ENCODE data around the gene GDF15. TPM values are rescaled to one million over a fixed set of nuclear protein-coding genes. Genes with fewer than 3 reads are reported as not detected.
A peak's percentile ranks its signal among the peaks of the same experiment; 100 is the strongest.

The GDF15 gene
- total and polyA plus RNA-seq, 5 donors from 2014 or later: not detected

- H3K36me3 Mint-ChIP-seq: no peaks in the 10 kb centered on the region
- H3K4me3 Mint-ChIP-seq: peak overlapping the region; percentile 76 to 89 (median 80)
- no peak overlapping the region for H3K27ac Mint-ChIP-seq
- no peak overlapping the region for H3K4me3 ChIP-seq (ENCODE audit: low read depth, low read length)
- H3K27me3 Mint-ChIP-seq: no peaks in the 10 kb centered on the region
- H3K36me3 ChIP-seq (ENCODE audit: control insufficient read depth, insufficient read depth, low read length): no peaks in the 10 kb centered on the region
- no peak for DNase-seq
- H3K27ac ChIP-seq (ENCODE audit: insufficient read depth, low read length, poor library complexity, severe bottlenecking): no peak overlapping the region
- no peak for ATAC-seq (ENCODE audit: low read depth in 2 of 2)
- no peaks in the 10 kb centered on the region for H3K9me3 Mint-ChIP-seq
- H3K9me3 ChIP-seq (ENCODE audit: control insufficient read depth in 2 of 2, low read length in 2 of 2): no peaks in the 10 kb centered on the region
- H3K27me3 ChIP-seq (ENCODE audit: control insufficient read depth, insufficient read depth, low read length): no peaks in the 10 kb centered on the region
- H3K4me1 ChIP-seq (ENCODE audit: control insufficient read depth, insufficient read depth, low read length, poor library complexity, severe bottlenecking): peaks cover 51% of the 10 kb centered on the region
- peaks cover 0 to 31% (median 1%) of the 10 kb centered on the region in 4 donors for H3K4me1 Mint-ChIP-seq
Measured at GRCh38 chr19:18432275-18433014, 46.5 kb downstream of the GDF15 start.

DNA sequence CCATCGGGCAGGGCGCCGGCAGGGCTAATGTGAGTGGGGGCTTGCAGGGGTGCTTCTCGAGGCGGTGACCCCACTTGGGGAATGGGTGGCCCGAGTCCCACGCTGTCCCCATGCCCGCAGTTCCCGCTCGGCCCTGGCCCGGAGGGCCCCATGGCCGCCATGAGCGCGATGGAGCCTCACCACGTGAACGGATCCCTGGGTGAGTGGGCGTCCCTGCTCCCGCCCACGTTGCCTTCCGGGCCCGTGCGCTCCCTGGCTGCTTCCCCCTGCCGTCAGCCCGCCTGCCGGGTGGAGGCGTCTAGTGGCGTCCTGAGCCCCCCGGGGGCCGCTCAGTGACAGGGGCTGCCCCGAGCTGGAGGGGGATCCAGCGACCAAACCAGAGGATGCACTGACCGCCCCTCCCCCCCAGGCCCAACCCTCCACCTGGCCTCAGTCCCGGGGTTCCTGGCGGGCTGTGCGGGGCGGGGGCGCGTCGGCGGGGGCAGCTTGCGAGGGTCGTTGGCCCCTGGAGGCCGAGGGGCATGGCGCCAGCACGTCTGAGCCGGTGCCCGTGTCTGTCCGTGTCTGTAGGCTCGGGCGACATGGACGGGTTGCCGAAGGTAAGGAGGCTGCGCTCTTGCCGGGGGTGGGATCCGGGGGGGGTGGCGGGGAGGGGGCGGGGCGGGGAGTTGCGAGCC lies 47.2 kb downstream of the GDF15 start:
- no peaks in the 10 kb centered on the region for H3K9me3 Mint-ChIP-seq
- Histone ChIP-seq H3K4me3 (ENCODE audit: low read depth, low read length) (no peak overlapping the region), H3K36me3 (ENCODE audit: control insufficient read depth, insufficient read depth, low read length) (no peaks in the 10 kb centered on the region), H3K27me3 (ENCODE audit: control insufficient read depth, insufficient read depth, low read length) (no peaks in the 10 kb centered on the region), H3K27ac (ENCODE audit: insufficient read depth, low read length, poor library complexity, severe bottlenecking) (no peak overlapping the region), H3K9me3 (ENCODE audit: control insufficient read depth in 2 of 2, low read length in 2 of 2) (no peaks in the 10 kb centered on the region), H3K4me1 (ENCODE audit: control insufficient read depth, insufficient read depth, low read length, poor library complexity, severe bottlenecking) (peaks cover 55% of the 10 kb centered on the region)
- H3K4me3 Mint-ChIP-seq: peak overlapping the region; percentile 76 to 89 (median 80)
- DNase-seq: peak in 1 of 3 donors; percentile 49
- ATAC-seq (ENCODE audit: low read depth in 2 of 2): no peak
- H3K4me1 Mint-ChIP-seq: peaks cover 0 to 31% (median 1%) of the 10 kb centered on the region in 4 donors
- no peaks in the 10 kb centered on the region for H3K27me3 Mint-ChIP-seq
- no peak overlapping the region for H3K27ac Mint-ChIP-seq
- H3K36me3 Mint-ChIP-seq: no peaks in the 10 kb centered on the region

DNA sequence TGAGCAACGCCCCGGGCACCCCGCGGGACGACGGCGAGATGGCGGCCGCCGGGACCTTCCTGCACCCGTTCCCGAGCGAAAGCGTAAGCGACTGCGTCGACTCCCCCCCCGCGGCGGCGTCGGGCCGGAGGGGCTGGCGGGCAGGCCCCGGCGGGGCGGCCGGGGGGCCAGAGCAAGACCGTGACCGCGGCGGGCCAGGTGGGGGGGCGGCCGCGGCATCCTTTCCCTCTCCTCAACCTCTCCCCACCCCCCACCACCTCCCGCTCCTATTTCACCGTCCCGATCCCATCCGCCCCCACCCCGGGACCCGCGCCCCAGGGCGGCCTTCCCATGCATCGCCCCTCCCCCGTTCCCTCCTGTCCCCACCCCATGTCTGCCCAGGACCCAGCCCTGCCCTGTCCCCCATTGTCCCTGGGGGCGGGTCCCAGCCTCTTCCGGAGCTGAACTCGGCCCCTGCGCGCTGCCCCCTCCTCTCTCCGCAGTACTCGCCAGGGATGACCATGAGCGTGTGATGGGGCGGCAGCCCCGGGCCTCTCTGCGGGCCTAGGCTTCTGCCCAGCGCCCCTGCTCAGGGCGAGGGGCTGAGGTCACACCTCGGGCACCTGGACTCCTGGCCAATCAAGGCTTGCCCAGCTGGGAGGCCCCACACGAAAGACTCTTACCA lies 47.9 kb downstream of the GDF15 start:
- Histone ChIP-seq H3K4me3 (ENCODE audit: low read depth, low read length) (no peak overlapping the region), H3K36me3 (ENCODE audit: control insufficient read depth, insufficient read depth, low read length) (no peaks in the 10 kb centered on the region), H3K4me1 (ENCODE audit: control insufficient read depth, insufficient read depth, low read length, poor library complexity, severe bottlenecking) (peaks cover 49% of the 10 kb centered on the region), H3K27me3 (ENCODE audit: control insufficient read depth, insufficient read depth, low read length) (no peaks in the 10 kb centered on the region), H3K9me3 (ENCODE audit: control insufficient read depth in 2 of 2, low read length in 2 of 2) (no peaks in the 10 kb centered on the region), H3K27ac (ENCODE audit: insufficient read depth, low read length, poor library complexity, severe bottlenecking) (no peak overlapping the region)
- DNase-seq (no peak), ATAC-seq (ENCODE audit: low read depth in 2 of 2) (no peak)
- H3K27me3 Mint-ChIP-seq: no peaks in the 10 kb centered on the region
- H3K9me3 Mint-ChIP-seq: no peaks in the 10 kb centered on the region
- peak overlapping the region; percentile 68 to 88 (median 70) for H3K4me3 Mint-ChIP-seq
- H3K36me3 Mint-ChIP-seq: no peaks in the 10 kb centered on the region
- H3K27ac Mint-ChIP-seq: peak overlapping the region in 2 of 3 donors; percentile 15 to 84
- H3K4me1 Mint-ChIP-seq: peaks cover 0 to 27% (median 1%) of the 10 kb centered on the region in 4 donors

DNA sequence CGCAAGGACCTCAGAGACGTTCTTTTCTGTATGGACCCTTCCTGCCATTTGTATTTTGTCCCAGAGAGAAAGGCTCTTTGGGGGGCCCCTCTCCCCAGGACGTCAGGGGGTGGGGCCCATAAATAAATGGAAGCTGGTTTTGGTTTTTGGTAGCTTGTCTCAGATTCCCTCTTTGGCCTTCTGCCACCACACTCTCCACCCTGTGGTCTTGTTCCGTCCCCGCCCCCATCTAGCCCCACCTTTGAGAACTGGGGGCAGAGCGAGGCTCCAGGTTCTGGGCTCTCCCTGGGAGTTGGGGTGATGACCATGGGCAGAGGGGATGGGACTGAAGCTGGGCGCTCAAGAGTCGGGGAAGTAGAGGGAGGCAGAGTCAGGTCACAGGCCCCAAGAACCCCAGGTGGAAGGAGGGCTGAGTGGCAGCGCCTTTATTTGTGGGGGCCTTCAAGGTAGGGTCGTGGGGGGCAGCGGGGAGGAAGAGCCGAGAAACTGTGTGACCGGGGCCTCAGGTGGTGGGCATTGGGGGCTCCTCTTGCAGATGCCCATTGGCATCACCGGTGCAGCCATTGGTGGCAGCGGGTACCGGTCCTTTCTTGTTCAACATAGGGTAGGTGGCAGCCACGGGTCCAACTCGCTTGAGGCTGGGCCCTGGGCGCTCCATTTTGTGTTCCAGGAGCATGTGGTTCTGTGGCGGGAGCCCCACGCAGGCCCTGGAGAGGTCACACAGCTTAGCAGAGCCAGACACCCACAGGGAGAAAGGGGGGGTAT lies 48.6 kb downstream of the GDF15 start:
- Mint-ChIP-seq H3K4me3 (peak overlapping the region; percentile 63 to 73 (median 68)), H3K4me1 (peaks cover 0 to 31% (median 3%) of the 10 kb centered on the region in 4 donors), H3K27ac (peak overlapping the region in 2 of 3 donors; percentile 15 to 84), H3K27me3 (no peaks in the 10 kb centered on the region), H3K9me3 (no peaks in the 10 kb centered on the region), H3K36me3 (no peaks in the 10 kb centered on the region)
- Histone ChIP-seq H3K4me1 (ENCODE audit: control insufficient read depth, insufficient read depth, low read length, poor library complexity, severe bottlenecking) (peaks cover 42% of the 10 kb centered on the region), H3K36me3 (ENCODE audit: control insufficient read depth, insufficient read depth, low read length) (no peaks in the 10 kb centered on the region), H3K27ac (ENCODE audit: insufficient read depth, low read length, poor library complexity, severe bottlenecking) (no peak overlapping the region), H3K9me3 (ENCODE audit: control insufficient read depth in 2 of 2, low read length in 2 of 2) (no peaks in the 10 kb centered on the region), H3K27me3 (ENCODE audit: control insufficient read depth, insufficient read depth, low read length) (no peaks in the 10 kb centered on the region), H3K4me3 (ENCODE audit: low read depth, low read length) (no peak overlapping the region)
- no peak for DNase-seq
- no peak for ATAC-seq (ENCODE audit: low read depth in 2 of 2)

DNA sequence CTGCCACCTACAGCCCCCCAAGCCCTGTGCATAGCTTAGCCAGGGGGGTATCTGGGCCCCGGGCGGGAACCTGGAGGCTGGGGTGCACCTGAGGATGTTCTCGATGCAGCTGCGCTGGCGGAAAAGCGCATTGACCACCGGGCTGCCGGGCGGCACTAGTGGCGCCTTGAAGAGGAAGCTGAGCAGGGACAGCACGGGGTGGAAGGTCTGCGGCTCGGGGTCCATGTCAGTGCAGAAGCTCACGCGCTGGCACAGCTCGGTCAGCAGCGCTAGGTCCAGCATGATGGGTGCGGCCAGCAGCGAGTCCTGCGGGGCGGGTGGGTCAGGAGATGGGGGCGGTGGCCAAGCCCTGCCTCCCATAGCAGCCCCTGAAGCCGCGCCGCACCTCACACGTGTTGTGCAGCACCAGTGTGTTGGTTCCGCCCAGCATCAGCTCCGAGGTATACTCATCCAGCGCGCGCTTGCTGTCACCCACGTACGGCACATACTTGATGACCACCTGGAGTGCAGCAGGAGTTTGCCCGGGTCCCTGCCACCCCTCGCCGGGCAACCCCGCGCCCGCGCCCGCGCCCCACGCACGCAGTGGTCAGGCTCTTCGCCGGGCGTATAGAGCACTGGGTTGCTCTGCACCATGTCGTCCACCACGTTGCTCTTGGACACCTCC lies 49.4 kb downstream of the GDF15 start:
- Mint-ChIP-seq H3K27me3 (no peaks in the 10 kb centered on the region), H3K36me3 (no peaks in the 10 kb centered on the region), H3K27ac (no peak overlapping the region), H3K4me1 (peaks cover 0 to 31% (median 8%) of the 10 kb centered on the region in 4 donors), H3K4me3 (peak overlapping the region in 3 of 4 donors; percentile 68 to 87 (median 73)), H3K9me3 (no peaks in the 10 kb centered on the region)
- no peaks in the 10 kb centered on the region for H3K9me3 ChIP-seq (ENCODE audit: control insufficient read depth in 2 of 2, low read length in 2 of 2)
- H3K27ac ChIP-seq (ENCODE audit: insufficient read depth, low read length, poor library complexity, severe bottlenecking): no peak overlapping the region
- H3K4me3 ChIP-seq (ENCODE audit: low read depth, low read length): no peak overlapping the region
- ATAC-seq (ENCODE audit: low read depth in 2 of 2) (no peak), DNase-seq (no peak)
- no peaks in the 10 kb centered on the region for H3K36me3 ChIP-seq (ENCODE audit: control insufficient read depth, insufficient read depth, low read length)
- H3K4me1 ChIP-seq (ENCODE audit: control insufficient read depth, insufficient read depth, low read length, poor library complexity, severe bottlenecking): peaks cover 35% of the 10 kb centered on the region
- no peaks in the 10 kb centered on the region for H3K27me3 ChIP-seq (ENCODE audit: control insufficient read depth, insufficient read depth, low read length)

GRCh38 chr19:18435842-18436670 lies 50.1 kb downstream of the GDF15 start:
- Mint-ChIP-seq H3K27ac (peak overlapping the region in 2 of 3 donors; percentile 62 to 90), H3K27me3 (no peaks in the 10 kb centered on the region), H3K9me3 (no peaks in the 10 kb centered on the region), H3K36me3 (no peaks in the 10 kb centered on the region), H3K4me1 (peaks cover 0 to 35% (median 11%) of the 10 kb centered on the region in 4 donors), H3K4me3 (peak overlapping the region; percentile 68 to 87 (median 78))
- peaks cover 31% of the 10 kb centered on the region for H3K4me1 ChIP-seq (ENCODE audit: control insufficient read depth, insufficient read depth, low read length, poor library complexity, severe bottlenecking)
- no peak overlapping the region for H3K4me3 ChIP-seq (ENCODE audit: low read depth, low read length)
- peak overlapping the region; percentile 41 for H3K27ac ChIP-seq (ENCODE audit: insufficient read depth, low read length, poor library complexity, severe bottlenecking)
- DNase-seq (no peak), ATAC-seq (ENCODE audit: low read depth in 2 of 2) (no peak)
- H3K27me3 ChIP-seq (ENCODE audit: control insufficient read depth, insufficient read depth, low read length): no peaks in the 10 kb centered on the region
- no peaks in the 10 kb centered on the region for H3K9me3 ChIP-seq (ENCODE audit: control insufficient read depth in 2 of 2, low read length in 2 of 2)
- no peaks in the 10 kb centered on the region for H3K36me3 ChIP-seq (ENCODE audit: control insufficient read depth, insufficient read depth, low read length)
